Activated T-cell treated with anti-CD3 and anti-CD28 coated beads, Interleukin-2, amount 50 U/mL, for 72 hours (primary cell): ENCODE data around the gene EHD4. TPM values are rescaled to one million over a fixed set of nuclear protein-coding genes. Genes with fewer than 3 reads are reported as not detected.

Experiments
- ATAC-seq, 2 donors: fragments of 150-1000 bp; cut with Tn5 transposase; replicated peaks in 1 of 2; 2 replicates each; pipeline ENCODE4 v1.10.0; 2021; ENCODE audit warnings: moderate library complexity in 2 of 2, mild to moderate bottlenecking in 1 of 2
- DNase-seq, 2 donors: peaks; one replicate each; pipeline ENCODE4 v3.0.0; 2021 to 2022; ENCODE audit warnings: mixed read lengths in 1 of 2
- H3K27ac Mint-ChIP-seq: one replicate; pipeline ENCODE4 v1.8.0; 2022; ENCODE audit warnings: mild to moderate bottlenecking, moderate library complexity, mixed read lengths
- H3K27me3 Mint-ChIP-seq: one replicate; pipeline ENCODE4 v1.8.0; 2022; ENCODE audit warnings: low read depth, mixed read lengths
- H3K36me3 Mint-ChIP-seq, 2 donors: one replicate each; pipeline ENCODE4 v1.8.0; 2022; ENCODE audit warnings: mixed read lengths in 2 of 2, mild to moderate bottlenecking in 1 of 2; ENCODE audit not compliant: insufficient read depth in 2 of 2
- H3K4me1 Mint-ChIP-seq: one replicate; pipeline ENCODE4 v1.8.0; 2022; ENCODE audit warnings: low read depth, mixed read lengths
- H3K4me3 Mint-ChIP-seq, 2 donors: one replicate each; pipeline ENCODE4 v1.8.0; 2022; ENCODE audit warnings: mild to moderate bottlenecking in 2 of 2, mixed read lengths in 2 of 2, moderate library complexity in 2 of 2
- H3K9me3 Mint-ChIP-seq, 2 donors: one replicate each; pipeline ENCODE4 v1.8.0; 2022; ENCODE audit warnings: mixed read lengths in 2 of 2
- total RNA-seq, 2 donors: library from RNA; stranded (reverse); gene quantifications; one replicate each; pipeline ENCODE4 v1.2.3, GENCODE V29; 2022

EHD4 gene
- total RNA-seq, 2 donors from 2014 or later = 22.6 to 32.7 TPM

- no peak for DNase-seq
- Mint-ChIP-seq H3K4me1 (peaks cover 30% of the 10 kb centered on the region), H3K27me3 (no peaks in the 10 kb centered on the region), H3K36me3 (no peaks in the 10 kb centered on the region), H3K27ac (no peak overlapping the region), H3K9me3 (no peaks in the 10 kb centered on the region), H3K4me3 (no peak overlapping the region)
- ATAC-seq = no peak
Measured at GRCh38 chr15:42007386-42007785, 35.0 kb upstream of the EHD4 start.

GRCh38 chr15:42002333-42002732 is 30.0 kb upstream of the EHD4 start:
- Mint-ChIP-seq H3K4me1 (peaks cover 4% of the 10 kb centered on the region), H3K4me3 (no peak overlapping the region), H3K27me3 (no peaks in the 10 kb centered on the region), H3K27ac (no peak overlapping the region), H3K9me3 (no peaks in the 10 kb centered on the region), H3K36me3 (no peaks in the 10 kb centered on the region)
- DNase-seq (no peak), ATAC-seq (no peak)

- no peak for DNase-seq
- no peak for ATAC-seq
- H3K27ac Mint-ChIP-seq = no peak overlapping the region
- no peaks in the 10 kb centered on the region for H3K4me1 Mint-ChIP-seq
- no peak overlapping the region for H3K4me3 Mint-ChIP-seq
- H3K27me3 Mint-ChIP-seq = no peaks in the 10 kb centered on the region
- H3K9me3 Mint-ChIP-seq = no peaks in the 10 kb centered on the region
- H3K36me3 Mint-ChIP-seq = no peaks in the 10 kb centered on the region
Measured at GRCh38 chr15:42001236-42001635, 28.9 kb upstream of the EHD4 start.

GRCh38 chr15:41999290-42000285 is 27.2 kb upstream of the EHD4 start:
- H3K4me1 Mint-ChIP-seq = no peaks in the 10 kb centered on the region
- no peak overlapping the region for H3K27ac Mint-ChIP-seq
- ATAC-seq = peak; percentile 57 to 77
- no peak overlapping the region for H3K4me3 Mint-ChIP-seq
- H3K9me3 Mint-ChIP-seq = no peaks in the 10 kb centered on the region
- H3K36me3 Mint-ChIP-seq = no peaks in the 10 kb centered on the region
- no peaks in the 10 kb centered on the region for H3K27me3 Mint-ChIP-seq
- DNase-seq = no peak

GRCh38 chr15:41997845-41998244 is 25.5 kb upstream of the EHD4 start:
- no peaks in the 10 kb centered on the region for H3K9me3 Mint-ChIP-seq
- H3K27ac Mint-ChIP-seq = no peak overlapping the region
- DNase-seq = no peak
- no peaks in the 10 kb centered on the region for H3K27me3 Mint-ChIP-seq
- no peaks in the 10 kb centered on the region for H3K36me3 Mint-ChIP-seq
- no peak for ATAC-seq
- H3K4me3 Mint-ChIP-seq = no peak overlapping the region
- H3K4me1 Mint-ChIP-seq = no peaks in the 10 kb centered on the region

GRCh38 chr15:41996921-41997592 is 24.7 kb upstream of the EHD4 start:
- H3K27ac Mint-ChIP-seq = no peak overlapping the region
- no peaks in the 10 kb centered on the region for H3K36me3 Mint-ChIP-seq
- no peaks in the 10 kb centered on the region for H3K27me3 Mint-ChIP-seq
- H3K9me3 Mint-ChIP-seq = no peaks in the 10 kb centered on the region
- DNase-seq (no peak), ATAC-seq (no peak)
- no peak overlapping the region for H3K4me3 Mint-ChIP-seq
- H3K4me1 Mint-ChIP-seq = no peaks in the 10 kb centered on the region

GRCh38 chr15:41996376-41996775 is 24.0 kb upstream of the EHD4 start:
- no peaks in the 10 kb centered on the region for H3K36me3 Mint-ChIP-seq
- no peaks in the 10 kb centered on the region for H3K4me1 Mint-ChIP-seq
- no peak overlapping the region for H3K4me3 Mint-ChIP-seq
- H3K27ac Mint-ChIP-seq = no peak overlapping the region
- ATAC-seq (no peak), DNase-seq (no peak)
- no peaks in the 10 kb centered on the region for H3K27me3 Mint-ChIP-seq
- H3K9me3 Mint-ChIP-seq = no peaks in the 10 kb centered on the region

- ATAC-seq = no peak
- Mint-ChIP-seq H3K27ac (no peak overlapping the region), H3K36me3 (no peaks in the 10 kb centered on the region), H3K4me3 (no peak overlapping the region), H3K27me3 (no peaks in the 10 kb centered on the region), H3K9me3 (no peaks in the 10 kb centered on the region), H3K4me1 (no peaks in the 10 kb centered on the region)
- no peak for DNase-seq
Measured at GRCh38 chr15:41995476-41995855, 23.1 kb upstream of the EHD4 start.

GRCh38 chr15:41994772-41995475 is 22.6 kb upstream of the EHD4 start:
- H3K36me3 Mint-ChIP-seq = no peaks in the 10 kb centered on the region
- H3K4me1 Mint-ChIP-seq = no peaks in the 10 kb centered on the region
- H3K27me3 Mint-ChIP-seq = no peaks in the 10 kb centered on the region
- no peak overlapping the region for H3K27ac Mint-ChIP-seq
- DNase-seq = no peak
- H3K9me3 Mint-ChIP-seq = no peaks in the 10 kb centered on the region
- ATAC-seq = no peak
- H3K4me3 Mint-ChIP-seq = no peak overlapping the region

- Mint-ChIP-seq H3K9me3 (no peaks in the 10 kb centered on the region), H3K27me3 (no peaks in the 10 kb centered on the region), H3K27ac (no peak overlapping the region), H3K4me1 (no peaks in the 10 kb centered on the region), H3K4me3 (no peak overlapping the region), H3K36me3 (no peaks in the 10 kb centered on the region)
- DNase-seq = no peak
- ATAC-seq = no peak
Measured at GRCh38 chr15:41994171-41994650, 21.9 kb upstream of the EHD4 start.

GRCh38 chr15:41993472-41994170 is 21.3 kb upstream of the EHD4 start:
- DNase-seq (no peak), ATAC-seq (no peak)
- Mint-ChIP-seq H3K27me3 (no peaks in the 10 kb centered on the region), H3K9me3 (no peaks in the 10 kb centered on the region), H3K4me3 (no peak overlapping the region), H3K27ac (no peak overlapping the region), H3K36me3 (no peaks in the 10 kb centered on the region), H3K4me1 (no peaks in the 10 kb centered on the region)

GRCh38 chr15:41992803-41993190 is 20.4 kb upstream of the EHD4 start:
- no peak for DNase-seq
- Mint-ChIP-seq H3K4me3 (no peak overlapping the region), H3K9me3 (no peaks in the 10 kb centered on the region), H3K27ac (no peak overlapping the region), H3K27me3 (no peaks in the 10 kb centered on the region), H3K4me1 (no peaks in the 10 kb centered on the region), H3K36me3 (no peaks in the 10 kb centered on the region)
- ATAC-seq = no peak
